Thyroid gland (tissue), 4 donors: ENCODE measurements around the gene FBXW5. TPM values are rescaled to one million over a fixed set of nuclear protein-coding genes. Genes with fewer than 3 reads are reported as not detected.

Source experiments
- DNase-seq, 2 donors: peaks; one replicate each; pipeline ENCODE4 v3.0.0-alpha.2; 2019
- H3K27ac ChIP-seq, 3 donors: fragments of 200-600 bp; sonication (generic); 1 replicate in 2 of 3; 2 replicates in 1 of 3; pipeline ENCODE4 v1.5.1; 2016 to 2019; ENCODE audit warnings: mild to moderate bottlenecking in 1 of 3, moderate library complexity in 1 of 3
- H3K27me3 ChIP-seq: fragments of 200-600 bp; sonication (generic); one replicate; pipeline ENCODE4 v1.5.1; 2019
- H3K36me3 ChIP-seq, 2 donors: fragments of 200-600 bp; sonication (generic); one replicate each; pipeline ENCODE4 v1.5.1; 2016 to 2019
- H3K4me1 ChIP-seq, 2 donors: fragments of 200-600 bp; sonication (generic); one replicate each; pipeline ENCODE4 v1.5.1; 2017 to 2019
- H3K4me3 ChIP-seq, 3 donors: fragments of 200-600 bp; sonication (generic); replicated peaks in 1 of 3; 1 replicate in 2 of 3; 2 replicates in 1 of 3; pipeline ENCODE4 v1.5.1; 2016; ENCODE audit warnings: mild to moderate bottlenecking in 1 of 3
- H3K9me3 ChIP-seq: fragments of 200-600 bp; sonication (generic); one replicate; pipeline ENCODE4 v1.5.1; 2017
- POLR2A ChIP-seq, 2 donors: fragments of 450-650 bp; IDR thresholded peaks; one replicate each; pipeline ENCODE4 v1.6.1; 2017; ENCODE audit warnings: antibody characterized with exemption in 2 of 2, mild to moderate bottlenecking in 2 of 2, moderate library complexity in 1 of 2
- WGBS, 2 donors: methylation state at CpG; one replicate each; pipeline ENCODE4 v1.1.5; 2017; 5-methylcytosine and 5-hydroxymethylcytosine counted together
- intact Hi-C: fragments of 100-400 bp; cut with DNase I; formaldehyde crosslinking; loops from one replicate; pipeline ENCODE4 v1.15.1; 2023
- total RNA-seq, 4 donors: library from RNA; depleted of rRNA; stranded (reverse); fragments of >200 nt; gene quantifications; one replicate each; pipeline ENCODE4 v1.2.3, GENCODE V29; 2016
- TF ChIP-seq, protein P1 (sequence below), 6 experiments: fragments of 200-600 bp in 3 of 6; fragments of 450-650 bp in 3 of 6; sonication (generic) in 3 of 6; IDR thresholded peaks; one replicate each; pipeline ENCODE4 v1.5.1; 2016 to 2019; ENCODE audit warnings: antibody characterized with exemption in 6 of 6, mild to moderate bottlenecking in 2 of 6, inconsistent platforms in 1 of 6, moderate library complexity in 1 of 6

FBXW5 gene
- total RNA-seq, 4 donors from 2014 or later, result 138 to 282 (median 203) TPM

GRCh38 chr9:136942112-136942880 is 2.2 kb downstream of the FBXW5 start:
- 95 to 96% methylated on average over 32 to 35 of the region's 60 CpGs for WGBS, 2 donors
- Histone ChIP-seq H3K36me3 (peaks cover 34 to 36% of the 10 kb centered on the region in 2 donors), H3K4me1 (peaks cover 23 to 38% of the 10 kb centered on the region in 2 donors), H3K27ac (no peak overlapping the region), H3K27me3 (no peaks in the 10 kb centered on the region), H3K4me3 (no peak overlapping the region), H3K9me3 (no peaks in the 10 kb centered on the region)
- no peak for DNase-seq
- intact Hi-C loops, result loop anchor here (5.0 kb wide), 2 partner anchors 55 to 95 kb away; partner anchors contain the start of genes PHPT1 and TRAF2
- TF ChIP-seq, protein P1, sequence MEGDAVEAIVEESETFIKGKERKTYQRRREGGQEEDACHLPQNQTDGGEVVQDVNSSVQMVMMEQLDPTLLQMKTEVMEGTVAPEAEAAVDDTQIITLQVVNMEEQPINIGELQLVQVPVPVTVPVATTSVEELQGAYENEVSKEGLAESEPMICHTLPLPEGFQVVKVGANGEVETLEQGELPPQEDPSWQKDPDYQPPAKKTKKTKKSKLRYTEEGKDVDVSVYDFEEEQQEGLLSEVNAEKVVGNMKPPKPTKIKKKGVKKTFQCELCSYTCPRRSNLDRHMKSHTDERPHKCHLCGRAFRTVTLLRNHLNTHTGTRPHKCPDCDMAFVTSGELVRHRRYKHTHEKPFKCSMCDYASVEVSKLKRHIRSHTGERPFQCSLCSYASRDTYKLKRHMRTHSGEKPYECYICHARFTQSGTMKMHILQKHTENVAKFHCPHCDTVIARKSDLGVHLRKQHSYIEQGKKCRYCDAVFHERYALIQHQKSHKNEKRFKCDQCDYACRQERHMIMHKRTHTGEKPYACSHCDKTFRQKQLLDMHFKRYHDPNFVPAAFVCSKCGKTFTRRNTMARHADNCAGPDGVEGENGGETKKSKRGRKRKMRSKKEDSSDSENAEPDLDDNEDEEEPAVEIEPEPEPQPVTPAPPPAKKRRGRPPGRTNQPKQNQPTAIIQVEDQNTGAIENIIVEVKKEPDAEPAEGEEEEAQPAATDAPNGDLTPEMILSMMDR (IDR thresholded peaks at IDR 0.05), result no peak
- no peak for TF ChIP-seq POLR2A (IDR thresholded peaks at IDR 0.05)

- no peak for DNase-seq
- Histone ChIP-seq H3K4me1 (peaks cover 20 to 38% of the 10 kb centered on the region in 2 donors), H3K36me3 (peaks cover 34 to 36% of the 10 kb centered on the region in 2 donors), H3K9me3 (no peaks in the 10 kb centered on the region), H3K27ac (no peak overlapping the region), H3K27me3 (no peaks in the 10 kb centered on the region), H3K4me3 (no peak overlapping the region)
- WGBS, 2 donors, result 95 to 97% methylated on average over 37 to 45 of the region's 55 CpGs
- TF ChIP-seq, protein P1 (IDR thresholded peaks at IDR 0.05), result no peak
- no peak for TF ChIP-seq POLR2A (IDR thresholded peaks at IDR 0.05)
- intact Hi-C loops, result loop anchor here (5.0 kb wide), 2 partner anchors 54 to 94 kb away; partner anchors contain the start of genes PHPT1 and TRAF2
Measured at GRCh38 chr9:136941231-136942111, 3.1 kb downstream of the FBXW5 start.

- intact Hi-C loops, result loop anchor here (5.0 kb wide), 2 partner anchors 53 to 93 kb away; partner anchors contain the start of genes PHPT1 and TRAF2
- Histone ChIP-seq H3K36me3 (peaks cover 34 to 36% of the 10 kb centered on the region in 2 donors), H3K9me3 (no peaks in the 10 kb centered on the region), H3K4me1 (peaks cover 19 to 31% of the 10 kb centered on the region in 2 donors), H3K27ac (no peak overlapping the region), H3K4me3 (no peak overlapping the region), H3K27me3 (no peaks in the 10 kb centered on the region)
- WGBS, 2 donors, result 95% methylated on average over 20 to 37 of the region's 42 CpGs
- TF ChIP-seq, protein P1 (IDR thresholded peaks at IDR 0.05), result no peak
- no peak for TF ChIP-seq POLR2A (IDR thresholded peaks at IDR 0.05)
- DNase-seq, result no peak
Measured at GRCh38 chr9:136940526-136941230, 3.9 kb downstream of the FBXW5 start.

DNA sequence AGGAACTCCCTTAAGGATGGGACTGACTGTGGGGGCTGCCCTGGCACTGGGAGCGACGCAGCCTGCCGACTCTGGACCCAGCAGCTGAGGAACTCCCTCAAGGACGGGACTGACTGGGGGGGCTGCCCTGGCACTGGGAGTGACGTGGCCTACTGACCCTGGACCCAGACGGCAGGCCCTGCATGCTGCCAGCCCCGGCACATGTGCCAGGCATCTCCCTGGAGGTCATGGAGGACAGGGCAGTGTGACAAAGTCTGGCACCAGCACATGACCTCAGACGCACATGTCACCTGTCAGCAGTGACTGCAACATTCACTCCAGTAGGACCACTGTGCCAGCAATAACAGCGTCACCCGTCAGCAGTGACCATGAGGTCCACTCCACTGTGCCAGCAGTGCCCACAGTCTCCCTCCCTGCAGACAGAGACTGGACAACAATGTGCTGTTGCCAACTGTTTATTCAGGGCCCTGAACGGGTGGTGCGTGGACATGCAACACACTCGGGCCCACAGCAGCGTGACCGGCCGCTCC is 4.5 kb downstream of the FBXW5 start:
- Histone ChIP-seq H3K9me3 (no peaks in the 10 kb centered on the region), H3K27ac (no peak overlapping the region), H3K4me3 (no peak overlapping the region), H3K36me3 (peaks cover 34 to 36% of the 10 kb centered on the region in 2 donors), H3K4me1 (peaks cover 18 to 28% of the 10 kb centered on the region in 2 donors), H3K27me3 (no peaks in the 10 kb centered on the region)
- 40 to 55% methylated on average over 2 to 4 of the region's 16 CpGs for WGBS, 2 donors
- intact Hi-C loops, result loop anchor here (5.0 kb wide), 2 partner anchors 53 to 93 kb away; partner anchors contain the start of genes PHPT1 and TRAF2
- no peak for DNase-seq
- TF ChIP-seq, protein P1 (IDR thresholded peaks at IDR 0.05), result no peak
- no peak for TF ChIP-seq POLR2A (IDR thresholded peaks at IDR 0.05)
